Vagina (tissue), 2 donors: ENCODE measurements around the gene OR1I1. TPM values are rescaled to one million over a fixed set of nuclear protein-coding genes. Genes with fewer than 3 reads are reported as not detected.
"Not testable (repeated sequence)": the region's sequence is repeated elsewhere in the genome, so short reads cannot be mapped to it uniquely, and the experiment has no call there.

ENCODE experiments used
- DNase-seq, 2 donors: peaks; one replicate each; pipeline ENCODE4 v3.0.0-alpha.2; 2017; ENCODE audit errors: extremely low spot score in 2 of 2
- H3K27ac ChIP-seq: fragments of 200-600 bp; sonication (generic); one replicate; pipeline ENCODE4 v1.5.1; 2019
- H3K27me3 ChIP-seq: fragments of 200-600 bp; sonication (generic); one replicate; pipeline ENCODE4 v1.5.1; 2019
- H3K36me3 ChIP-seq, 2 donors: fragments of 200-600 bp; sonication (generic); one replicate each; pipeline ENCODE4 v1.5.1; 2017 to 2019
- H3K4me1 ChIP-seq: fragments of 200-600 bp; sonication (generic); one replicate; pipeline ENCODE4 v1.5.1; 2019
- H3K4me3 ChIP-seq, 2 donors: fragments of 200-600 bp; sonication (generic); 1 replicate in 1 of 2; 2 replicates in 1 of 2; pipeline ENCODE4 v1.5.1; 2016 to 2019
- H3K9me3 ChIP-seq: fragments of 200-600 bp; sonication (generic); one replicate; pipeline ENCODE4 v1.5.1; 2019
- POLR2A ChIP-seq, 2 donors: fragments of 450-650 bp; IDR thresholded peaks; one replicate each; pipeline ENCODE4 v1.6.1; 2017; ENCODE audit warnings: antibody characterized with exemption in 2 of 2, mild to moderate bottlenecking in 2 of 2, moderate library complexity in 2 of 2
- POLR2AphosphoS5 ChIP-seq, 2 donors: sonication (generic); formaldehyde crosslinking; IDR thresholded peaks; one replicate each; pipeline ENCODE4 v1.9.0; 2017; ENCODE audit warnings: antibody characterized with exemption in 2 of 2, mild to moderate bottlenecking in 2 of 2, low read depth in 1 of 2; ENCODE audit not compliant: insufficient read depth in 1 of 2
- intact Hi-C: fragments of 100-400 bp; cut with DNase I; formaldehyde crosslinking; loops from one replicate; pipeline ENCODE4 v1.15.1; 2023
- total RNA-seq: library from RNA; depleted of rRNA; stranded (reverse); fragments of >200 nt; gene quantifications from one replicate; pipeline ENCODE4 v1.2.3, GENCODE V29; 2016
- TF ChIP-seq, protein P1 (sequence below), 3 experiments: fragments of 450-650 bp in 2 of 3; fragments of 200-600 bp in 1 of 3; sonication (generic) in 1 of 3; IDR thresholded peaks; one replicate each; pipeline ENCODE4 v1.5.1; 2017 to 2019; ENCODE audit warnings: antibody characterized with exemption in 3 of 3, mild to moderate bottlenecking in 2 of 3, moderate library complexity in 2 of 3

OR1I1 gene
- total RNA-seq, 1 donor from 2014 or later: not detected

DNA sequence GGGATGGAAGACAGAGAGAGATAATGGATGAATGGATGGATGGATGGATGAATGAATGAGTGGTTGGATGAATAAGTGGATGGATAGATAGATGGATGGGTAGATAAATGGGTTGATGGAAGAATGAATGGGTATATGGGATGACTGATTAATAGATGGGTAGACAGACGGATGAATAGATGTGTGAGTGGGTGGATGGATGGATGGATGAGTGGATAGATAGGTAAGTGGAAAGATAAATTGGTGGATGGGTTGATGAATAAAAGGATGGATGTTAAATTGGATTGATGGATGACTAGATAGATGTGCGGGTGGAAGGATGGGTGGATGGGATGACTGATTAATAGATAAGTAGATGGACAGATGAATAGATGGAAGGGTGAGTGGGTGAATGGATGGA is 31.4 kb upstream of the OR1I1 start:
- intact Hi-C loops: no loop called here
- Histone ChIP-seq H3K4me1 (no peaks in the 10 kb centered on the region), H3K27me3 (no peaks in the 10 kb centered on the region), H3K9me3 (no peaks in the 10 kb centered on the region), H3K27ac (no peak overlapping the region), H3K4me3 (no peak overlapping the region), H3K36me3 (no peaks in the 10 kb centered on the region)
- no peak for DNase-seq
- TF ChIP-seq, protein P1, sequence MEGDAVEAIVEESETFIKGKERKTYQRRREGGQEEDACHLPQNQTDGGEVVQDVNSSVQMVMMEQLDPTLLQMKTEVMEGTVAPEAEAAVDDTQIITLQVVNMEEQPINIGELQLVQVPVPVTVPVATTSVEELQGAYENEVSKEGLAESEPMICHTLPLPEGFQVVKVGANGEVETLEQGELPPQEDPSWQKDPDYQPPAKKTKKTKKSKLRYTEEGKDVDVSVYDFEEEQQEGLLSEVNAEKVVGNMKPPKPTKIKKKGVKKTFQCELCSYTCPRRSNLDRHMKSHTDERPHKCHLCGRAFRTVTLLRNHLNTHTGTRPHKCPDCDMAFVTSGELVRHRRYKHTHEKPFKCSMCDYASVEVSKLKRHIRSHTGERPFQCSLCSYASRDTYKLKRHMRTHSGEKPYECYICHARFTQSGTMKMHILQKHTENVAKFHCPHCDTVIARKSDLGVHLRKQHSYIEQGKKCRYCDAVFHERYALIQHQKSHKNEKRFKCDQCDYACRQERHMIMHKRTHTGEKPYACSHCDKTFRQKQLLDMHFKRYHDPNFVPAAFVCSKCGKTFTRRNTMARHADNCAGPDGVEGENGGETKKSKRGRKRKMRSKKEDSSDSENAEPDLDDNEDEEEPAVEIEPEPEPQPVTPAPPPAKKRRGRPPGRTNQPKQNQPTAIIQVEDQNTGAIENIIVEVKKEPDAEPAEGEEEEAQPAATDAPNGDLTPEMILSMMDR (IDR thresholded peaks at IDR 0.05): no peak
- TF ChIP-seq POLR2A (IDR thresholded peaks at IDR 0.05): no peak
- TF ChIP-seq POLR2AphosphoS5 (IDR thresholded peaks at IDR 0.05; ENCODE audit: insufficient read depth in 1 of 2, low read depth in 1 of 2): no peak

DNA sequence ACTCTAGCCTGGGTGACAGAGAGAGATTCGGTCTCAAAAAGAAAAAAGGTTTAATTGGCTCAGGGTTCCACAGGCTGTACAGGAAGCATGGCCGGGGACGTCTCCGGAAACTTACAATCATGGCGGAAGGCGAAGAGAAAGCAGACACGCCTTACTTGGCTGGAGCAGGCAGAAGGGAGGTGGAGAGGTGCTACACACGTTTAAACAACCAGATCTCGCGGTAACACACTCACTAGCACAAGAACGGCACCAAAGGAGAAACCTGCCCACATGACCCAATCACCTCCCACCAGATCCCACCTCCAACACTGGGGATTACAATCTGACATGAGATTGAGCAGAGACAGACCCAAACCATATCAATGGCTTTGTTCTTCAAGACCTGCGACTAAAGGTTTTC is 20.0 kb upstream of the OR1I1 start:
- H3K27me3 ChIP-seq: no peaks in the 10 kb centered on the region
- no peaks in the 10 kb centered on the region for H3K9me3 ChIP-seq
- no peaks in the 10 kb centered on the region for H3K36me3 ChIP-seq
- no peak overlapping the region for H3K4me3 ChIP-seq
- no peak overlapping the region for H3K27ac ChIP-seq
- TF ChIP-seq POLR2AphosphoS5 (IDR thresholded peaks at IDR 0.05; ENCODE audit: insufficient read depth in 1 of 2, low read depth in 1 of 2) (no peak), POLR2A (IDR thresholded peaks at IDR 0.05) (no peak)
- TF ChIP-seq, protein P1 (IDR thresholded peaks at IDR 0.05): no peak
- intact Hi-C loops: no loop called here
- DNase-seq: no peak
- H3K4me1 ChIP-seq: no peaks in the 10 kb centered on the region

DNA sequence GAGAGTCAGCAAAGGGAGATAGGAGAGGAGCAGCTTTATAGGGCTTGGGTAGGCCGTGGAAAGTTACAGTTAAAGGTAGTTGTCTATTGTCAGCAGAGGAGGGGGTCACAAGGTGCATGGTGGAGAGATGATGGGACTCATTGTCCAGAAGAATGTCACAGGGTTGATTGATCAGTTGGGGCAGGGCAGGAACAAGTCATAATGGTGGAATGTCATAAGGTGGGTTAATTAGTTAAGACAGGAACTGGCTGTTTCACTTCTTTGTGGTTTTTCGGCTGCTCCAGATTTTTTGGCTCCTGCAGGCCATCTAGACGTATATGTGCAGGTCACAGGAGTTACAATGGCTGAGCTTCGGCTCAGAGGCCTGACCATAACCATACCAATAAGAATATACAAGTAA is 11.6 kb upstream of the OR1I1 start:
- H3K27ac ChIP-seq, H3K4me1 ChIP-seq, intact Hi-C loops, H3K36me3 ChIP-seq, DNase-seq, H3K27me3 ChIP-seq, H3K4me3 ChIP-seq, H3K9me3 ChIP-seq: not testable (repeated sequence)

DNA sequence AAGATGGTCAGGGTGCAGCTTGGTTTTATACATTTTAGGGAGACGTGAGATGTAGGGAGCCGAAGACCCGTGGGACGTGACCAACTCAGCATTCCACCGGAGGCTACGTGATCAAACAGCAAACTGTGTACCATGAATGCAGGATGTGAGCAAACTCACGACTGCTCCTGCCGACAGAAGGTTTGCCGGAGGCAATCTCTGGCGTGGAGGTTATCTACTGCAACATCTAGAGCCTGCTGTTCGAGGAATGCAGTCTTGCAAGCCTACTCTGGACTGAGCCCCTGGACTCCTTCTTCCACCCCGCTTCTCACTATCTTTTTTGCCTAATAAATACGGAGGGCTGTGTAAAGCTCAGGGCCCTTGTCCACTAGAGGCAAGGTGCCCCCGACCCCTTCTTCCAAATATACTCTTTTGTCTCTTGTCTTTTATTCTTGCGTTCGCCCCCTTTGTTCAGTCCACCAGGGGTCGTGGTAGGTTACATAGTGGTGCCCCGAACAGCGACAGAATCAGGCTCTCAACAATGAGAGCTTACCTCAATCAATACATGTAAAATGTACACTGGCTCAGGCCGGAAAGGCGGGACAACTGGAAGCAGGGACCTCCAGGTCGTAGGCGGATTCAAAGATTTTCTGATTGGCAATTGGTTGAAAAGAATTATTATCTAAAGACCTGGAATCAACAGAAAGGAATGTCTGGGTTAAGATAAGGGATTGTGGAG is 8.9 kb upstream of the OR1I1 start:
- H3K4me1 ChIP-seq: no peaks in the 10 kb centered on the region
- intact Hi-C loops: no loop called here
- TF ChIP-seq, protein P1 (IDR thresholded peaks at IDR 0.05): no peak
- no peak for TF ChIP-seq POLR2A (IDR thresholded peaks at IDR 0.05)
- TF ChIP-seq POLR2AphosphoS5 (IDR thresholded peaks at IDR 0.05; ENCODE audit: insufficient read depth in 1 of 2, low read depth in 1 of 2): no peak
- no peaks in the 10 kb centered on the region for H3K9me3 ChIP-seq
- H3K4me3 ChIP-seq: no peak overlapping the region
- no peak overlapping the region for H3K27ac ChIP-seq
- no peaks in the 10 kb centered on the region for H3K36me3 ChIP-seq
- H3K27me3 ChIP-seq: no peaks in the 10 kb centered on the region
- no peak for DNase-seq

DNA sequence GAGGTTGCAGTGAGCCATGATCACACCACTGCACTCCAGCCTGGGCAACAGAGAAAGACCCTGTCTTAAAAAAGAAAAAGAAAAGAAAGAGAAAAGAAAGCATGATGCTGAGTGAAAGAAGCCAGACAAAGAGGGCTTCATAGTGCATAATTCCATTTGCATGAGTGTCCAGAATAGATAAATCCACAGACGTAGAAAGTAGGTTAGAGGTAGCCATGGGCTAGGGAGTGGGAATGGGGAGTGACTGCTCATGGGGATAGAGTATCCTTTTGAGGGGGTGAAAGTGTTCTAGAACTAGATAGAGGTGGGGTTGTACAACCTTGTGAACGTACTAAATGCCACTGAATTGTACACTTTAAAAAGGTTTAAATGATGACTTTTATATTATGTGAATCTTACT is 7.6 kb upstream of the OR1I1 start:
- H3K27me3 ChIP-seq: no peaks in the 10 kb centered on the region
- H3K9me3 ChIP-seq: no peaks in the 10 kb centered on the region
- DNase-seq: no peak
- intact Hi-C loops: no loop called here
- H3K4me3 ChIP-seq: no peak overlapping the region
- H3K27ac ChIP-seq: no peak overlapping the region
- no peaks in the 10 kb centered on the region for H3K4me1 ChIP-seq
- TF ChIP-seq POLR2A (IDR thresholded peaks at IDR 0.05) (no peak), POLR2AphosphoS5 (IDR thresholded peaks at IDR 0.05; ENCODE audit: insufficient read depth in 1 of 2, low read depth in 1 of 2) (no peak)
- TF ChIP-seq, protein P1 (IDR thresholded peaks at IDR 0.05): no peak
- H3K36me3 ChIP-seq: no peaks in the 10 kb centered on the region
